Hepatocyte (in vitro differentiated cells): ENCODE measurements around the gene KCNIP3. TPM values are rescaled to one million over a fixed set of nuclear protein-coding genes. Genes with fewer than 3 reads are reported as not detected.

Source experiments
- DNase-seq: peaks from one replicate; pipeline ENCODE4 v3.0.0-alpha.2; 2016; ENCODE audit warnings: low spot score
- H2AFZ ChIP-seq: fragments of 200-600 bp; sonication (generic); 2 replicates; pipeline ENCODE4 v1.6.0; 2016; ENCODE audit warnings: antibody characterized with exemption, mild to moderate bottlenecking
- H3K27ac ChIP-seq: fragments of 200-600 bp; sonication (generic); 2 replicates; pipeline ENCODE4 v1.5.1; 2016; ENCODE audit warnings: mild to moderate bottlenecking
- H3K27me3 ChIP-seq: fragments of 200-600 bp; sonication (generic); 2 replicates; pipeline ENCODE4 v1.6.1; 2016
- H3K36me3 ChIP-seq: fragments of 200-600 bp; sonication (generic); replicated peaks from 2 replicates; pipeline ENCODE4 v1.5.1; 2016; ENCODE audit warnings: low read depth; ENCODE audit not compliant: insufficient read depth
- H3K4me1 ChIP-seq: fragments of 200-600 bp; sonication (generic); 2 replicates; pipeline ENCODE4 v1.5.1; 2016; ENCODE audit warnings: mild to moderate bottlenecking, moderate library complexity; ENCODE audit not compliant: insufficient read depth
- H3K4me2 ChIP-seq: fragments of 200-600 bp; sonication (generic); 2 replicates; pipeline ENCODE4 v1.6.0; 2016
- H3K4me3 ChIP-seq: fragments of 200-600 bp; sonication (generic); 2 replicates; pipeline ENCODE4 v1.5.1; 2016; ENCODE audit warnings: mild to moderate bottlenecking
- H3K79me2 ChIP-seq: fragments of 200-600 bp; sonication (generic); 2 replicates; pipeline ENCODE4 v1.6.0; 2017; ENCODE audit warnings: mild to moderate bottlenecking
- H3K9me2 ChIP-seq: fragments of 200-600 bp; sonication (generic); replicated peaks from 2 replicates; pipeline ENCODE4 v1.6.0; 2017; ENCODE audit warnings: mild to moderate bottlenecking; ENCODE audit not compliant: insufficient read depth
- H3K9me3 ChIP-seq: fragments of 200-600 bp; sonication (generic); 2 replicates; pipeline ENCODE4 v1.5.1; 2016; ENCODE audit warnings: low read depth, mild to moderate bottlenecking
- H4K20me1 ChIP-seq: fragments of 200-600 bp; sonication (generic); 2 replicates; pipeline ENCODE4 v1.6.0; 2016; ENCODE audit warnings: mild to moderate bottlenecking; ENCODE audit not compliant: insufficient read depth, poor library complexity, severe bottlenecking
- CTCF ChIP-seq: fragments of 200-600 bp; sonication (generic); IDR thresholded peaks from 2 replicates; pipeline ENCODE4 v1.5.1; 2016; ENCODE audit warnings: antibody characterized with exemption, mild to moderate bottlenecking; ENCODE audit not compliant: poor library complexity
- EZH2 ChIP-seq: fragments of 200-600 bp; sonication (generic); IDR thresholded peaks from 2 replicates; pipeline ENCODE4 v1.6.1; 2016; ENCODE audit warnings: antibody characterized with exemption, mild to moderate bottlenecking, borderline replicate concordance
- EZH2phosphoT487 ChIP-seq: fragments of 200-600 bp; sonication (generic); IDR thresholded peaks from one replicate; pipeline ENCODE4 v1.6.1; 2018; ENCODE audit warnings: antibody characterized with exemption, mild to moderate bottlenecking, low read depth, moderate library complexity; ENCODE audit not compliant: unreplicated experiment, severe bottlenecking
- WGBS: methylation state at CpG from one replicate; pipeline ENCODE4 v1.1.6; 2016; ENCODE audit warnings: low lambda C conversion rate; ENCODE audit errors: missing lambda C conversion rate; 5-methylcytosine and 5-hydroxymethylcytosine counted together
- polyA plus RNA-seq: library from polyadenylated mRNA; unstranded; fragments of >200 nt; fragmentation: Nextera tagmentation; extraction: Ambion mirVana; gene quantifications from 2 replicates; pipeline ENCODE4 v1.2.1, GENCODE V29; 2016
- total RNA-seq: library from RNA; depleted of rRNA; stranded (reverse); fragments of >200 nt; gene quantifications from 2 replicates; pipeline ENCODE4 v1.2.3, GENCODE V29; 2014

The KCNIP3 gene
- total and polyA plus RNA-seq, 2 experiments from 2014 or later = 6.1 to 6.5 TPM

GRCh38 chr2:95359501-95359930 lies 62.4 kb downstream of the KCNIP3 start:
- no peaks in the 10 kb centered on the region for H3K4me1 ChIP-seq
- H2AFZ ChIP-seq = no peak overlapping the region
- H3K36me3 ChIP-seq = no peaks in the 10 kb centered on the region
- WGBS = 61% methylated on average over 5 of the region's 5 CpGs
- no peaks in the 10 kb centered on the region for H4K20me1 ChIP-seq
- TF ChIP-seq EZH2 = no peak
- H3K4me2 ChIP-seq = no peak overlapping the region
- H3K4me3 ChIP-seq = no peak overlapping the region
- H3K27me3 ChIP-seq = no peaks in the 10 kb centered on the region
- DNase-seq = no peak
- no peak overlapping the region for H3K27ac ChIP-seq
- no peaks in the 10 kb centered on the region for H3K9me3 ChIP-seq
- H3K79me2 ChIP-seq = no peaks in the 10 kb centered on the region
- no peaks in the 10 kb centered on the region for H3K9me2 ChIP-seq

- no peak overlapping the region for H3K4me3 ChIP-seq
- H3K4me1 ChIP-seq = no peaks in the 10 kb centered on the region
- no peak for DNase-seq
- H3K36me3 ChIP-seq = no peaks in the 10 kb centered on the region
- H2AFZ ChIP-seq = no peak overlapping the region
- WGBS = 85% methylated on average over 9 of the region's 9 CpGs
- no peaks in the 10 kb centered on the region for H3K79me2 ChIP-seq
- H4K20me1 ChIP-seq = no peaks in the 10 kb centered on the region
- H3K9me2 ChIP-seq = no peaks in the 10 kb centered on the region
- TF ChIP-seq EZH2 = no peak
- H3K27me3 ChIP-seq = no peaks in the 10 kb centered on the region
- H3K27ac ChIP-seq = no peak overlapping the region
- no peak overlapping the region for H3K4me2 ChIP-seq
- no peaks in the 10 kb centered on the region for H3K9me3 ChIP-seq
Observed at GRCh38 chr2:95361216-95361980, 64.3 kb downstream of the KCNIP3 start.

GRCh38 chr2:95362486-95362885 lies 65.3 kb downstream of the KCNIP3 start:
- 82% methylated on average over 9 of the region's 9 CpGs for WGBS
- no peaks in the 10 kb centered on the region for H3K79me2 ChIP-seq
- H3K27ac ChIP-seq = no peak overlapping the region
- no peak for TF ChIP-seq CTCF
- no peak for TF ChIP-seq EZH2
- TF ChIP-seq EZH2phosphoT487 = no peak
- no peak overlapping the region for H3K4me2 ChIP-seq
- H2AFZ ChIP-seq = no peak overlapping the region
- no peaks in the 10 kb centered on the region for H3K9me2 ChIP-seq
- no peaks in the 10 kb centered on the region for H3K36me3 ChIP-seq
- no peak for DNase-seq
- H3K9me3 ChIP-seq = no peaks in the 10 kb centered on the region
- H4K20me1 ChIP-seq = no peaks in the 10 kb centered on the region
- no peaks in the 10 kb centered on the region for H3K4me1 ChIP-seq
- no peaks in the 10 kb centered on the region for H3K27me3 ChIP-seq
- H3K4me3 ChIP-seq = no peak overlapping the region

- Histone ChIP-seq H3K4me2 (no peak overlapping the region), H3K36me3 (no peaks in the 10 kb centered on the region), H4K20me1 (no peaks in the 10 kb centered on the region), H2AFZ (no peak overlapping the region), H3K9me2 (no peaks in the 10 kb centered on the region), H3K27ac (no peak overlapping the region), H3K79me2 (no peaks in the 10 kb centered on the region), H3K4me3 (no peak overlapping the region), H3K4me1 (no peaks in the 10 kb centered on the region), H3K9me3 (no peaks in the 10 kb centered on the region), H3K27me3 (no peaks in the 10 kb centered on the region)
- TF ChIP-seq EZH2phosphoT487 = no peak
- TF ChIP-seq EZH2 = no peak
- no peak for TF ChIP-seq CTCF
- no peak for DNase-seq
- 66% methylated on average over 6 of the region's 6 CpGs for WGBS
Observed at GRCh38 chr2:95366514-95366913, 69.4 kb downstream of the KCNIP3 start.
